22Rv1 (cell line): Measurements from ENCODE around the gene FAM9C.

ENCODE experiments used
- H3K27ac ChIP-seq: fragments of 450-650 bp; 2 replicates; pipeline ENCODE4 v1.5.1; 2017
- ZFX ChIP-seq: fragments of 450-650 bp; IDR thresholded peaks from 2 replicates; pipeline ENCODE4 v1.6.1; 2017; ENCODE audit warnings: antibody characterized with exemption, borderline replicate concordance
- TF ChIP-seq, protein P1 (sequence below): fragments of 450-650 bp; IDR thresholded peaks from 2 replicates; pipeline ENCODE4 v1.5.1; 2017; ENCODE audit warnings: mild to moderate bottlenecking

Gene FAM9C

DNA sequence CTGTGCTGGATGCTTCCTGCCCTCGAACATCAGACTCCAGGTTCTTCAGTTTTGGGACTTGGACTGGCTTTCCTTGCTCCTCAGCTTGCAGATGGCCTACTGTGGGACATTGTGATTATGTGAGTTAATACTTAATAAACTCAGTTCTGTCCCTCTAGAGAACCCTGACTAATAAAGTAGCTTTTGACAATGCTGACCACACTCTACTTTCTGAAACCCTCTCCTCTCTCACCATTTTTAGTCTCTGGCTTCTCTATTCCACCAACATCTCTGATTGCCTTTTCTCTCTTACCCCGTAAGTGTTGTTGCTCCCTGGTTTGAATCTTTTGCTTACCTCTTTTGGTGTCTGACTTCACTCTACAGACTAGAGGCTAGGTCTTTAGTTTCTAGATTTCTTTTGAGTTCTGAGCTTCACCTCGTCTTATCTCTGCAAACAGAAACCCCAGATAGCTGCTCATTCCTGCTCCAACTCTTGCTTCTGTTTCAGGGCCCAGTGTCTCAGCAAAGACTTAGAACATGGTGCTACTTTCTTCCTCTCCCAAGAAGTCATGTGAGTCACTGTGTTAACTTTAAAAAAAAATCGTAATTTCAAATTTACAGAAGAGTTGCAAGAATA is 58.1 kb downstream of the FAM9C start:
- TF ChIP-seq ZFX = no peak
- TF ChIP-seq, protein P1, sequence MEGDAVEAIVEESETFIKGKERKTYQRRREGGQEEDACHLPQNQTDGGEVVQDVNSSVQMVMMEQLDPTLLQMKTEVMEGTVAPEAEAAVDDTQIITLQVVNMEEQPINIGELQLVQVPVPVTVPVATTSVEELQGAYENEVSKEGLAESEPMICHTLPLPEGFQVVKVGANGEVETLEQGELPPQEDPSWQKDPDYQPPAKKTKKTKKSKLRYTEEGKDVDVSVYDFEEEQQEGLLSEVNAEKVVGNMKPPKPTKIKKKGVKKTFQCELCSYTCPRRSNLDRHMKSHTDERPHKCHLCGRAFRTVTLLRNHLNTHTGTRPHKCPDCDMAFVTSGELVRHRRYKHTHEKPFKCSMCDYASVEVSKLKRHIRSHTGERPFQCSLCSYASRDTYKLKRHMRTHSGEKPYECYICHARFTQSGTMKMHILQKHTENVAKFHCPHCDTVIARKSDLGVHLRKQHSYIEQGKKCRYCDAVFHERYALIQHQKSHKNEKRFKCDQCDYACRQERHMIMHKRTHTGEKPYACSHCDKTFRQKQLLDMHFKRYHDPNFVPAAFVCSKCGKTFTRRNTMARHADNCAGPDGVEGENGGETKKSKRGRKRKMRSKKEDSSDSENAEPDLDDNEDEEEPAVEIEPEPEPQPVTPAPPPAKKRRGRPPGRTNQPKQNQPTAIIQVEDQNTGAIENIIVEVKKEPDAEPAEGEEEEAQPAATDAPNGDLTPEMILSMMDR = no peak
- H3K27ac ChIP-seq = no peak overlapping the region
